Renal cortical epithelial cell (primary cell): ENCODE data around the gene PPP4R3A. TPM values are rescaled to one million over a fixed set of nuclear protein-coding genes. Genes with fewer than 3 reads are reported as not detected.
"Not testable (repeated sequence)": the region's sequence is repeated elsewhere in the genome, so short reads cannot be mapped to it uniquely, and the experiment has no call there.

ENCODE experiments used
- DNase-seq: peaks from one replicate; pipeline ENCODE4 v3.0.0-alpha.2; 2011; ENCODE audit warnings: low read depth
- total RNA-seq: library from RNA; depleted of rRNA; stranded (reverse); fragments of >200 nt; gene quantifications from 2 replicates; pipeline ENCODE4 v1.2.3, GENCODE V29; 2014

PPP4R3A gene
- total RNA-seq, 1 donor from 2014 or later, result 127 TPM

DNA sequence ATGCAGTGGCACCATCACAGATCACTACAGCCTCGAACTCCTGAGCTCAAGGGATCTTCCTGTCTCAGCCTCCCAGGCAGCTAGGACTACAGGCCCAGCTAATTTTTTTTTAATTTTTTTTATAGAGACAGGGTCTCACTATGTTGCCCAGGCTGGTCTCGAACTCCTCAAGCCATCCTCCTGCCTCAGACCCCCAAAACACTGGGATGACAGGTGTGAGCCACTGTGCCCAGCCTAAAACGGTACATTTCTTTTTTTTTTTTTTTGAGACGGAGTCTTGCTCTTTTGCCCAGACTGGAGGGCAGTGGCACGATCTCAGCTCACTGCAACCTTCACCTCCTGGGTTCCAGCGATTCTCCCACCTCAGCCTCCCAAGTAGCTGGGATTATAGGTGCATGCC lies 100.9 kb downstream of the PPP4R3A start:
- DNase-seq, result not testable (repeated sequence)

Other genes starting within 250 kb of the PPP4R3A start
- gene CCDC88C, start 92.5 kb downstream of the PPP4R3A start, total RNA-seq, result 8.2 and 13.4 TPM in 2 replicates
- gene CATSPERB, start 221.8 kb upstream of the PPP4R3A start, total RNA-seq, result 0.17 and 0.60 TPM in 2 replicates